Measurements from ENCODE around the gene ZNF335.

The ZNF335 gene

DNA sequence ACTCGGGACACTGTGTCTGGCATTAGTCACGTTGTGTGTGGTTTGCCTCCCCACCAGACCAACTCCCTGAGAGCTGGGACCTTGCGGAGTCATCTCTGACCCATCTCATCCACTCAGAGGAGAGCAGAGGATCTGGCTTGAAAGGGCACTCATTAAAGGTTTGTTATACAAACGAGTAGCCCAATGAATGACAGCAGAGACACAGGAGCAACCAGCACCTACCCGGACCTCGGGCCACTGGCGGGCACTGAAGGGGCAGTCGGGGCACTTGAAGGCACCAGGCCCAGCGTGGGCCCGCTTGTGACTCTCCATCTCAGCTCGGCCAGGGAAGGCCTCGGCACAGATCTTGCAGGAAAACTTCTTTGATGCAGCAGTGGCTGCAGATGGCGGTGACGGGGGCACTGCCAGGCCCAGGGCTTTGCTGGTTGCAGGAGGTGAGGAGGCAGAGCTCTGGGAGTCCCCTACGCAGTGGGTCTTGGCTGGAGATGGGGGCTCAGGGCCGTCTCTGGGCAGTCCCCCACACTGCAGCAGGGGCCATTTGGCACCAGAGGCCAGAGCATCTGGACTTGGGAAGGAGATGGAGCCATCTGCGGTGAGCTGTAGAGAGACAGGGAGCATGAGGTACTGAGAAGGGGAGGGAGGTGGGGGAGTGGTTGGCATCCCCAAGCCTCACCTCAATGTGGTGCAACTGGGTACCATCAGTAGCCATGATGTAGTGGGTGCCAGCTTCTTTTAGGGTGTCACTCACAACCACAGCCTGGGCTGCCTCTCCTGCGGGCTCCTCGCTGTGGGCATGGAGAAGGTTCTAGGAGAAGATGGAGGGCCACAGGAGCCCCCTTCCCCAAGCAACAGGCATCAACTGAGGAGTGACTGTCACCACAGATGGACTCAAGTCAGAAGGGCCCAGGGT, 19.8 kb downstream of the ZNF335 start:
- no peak for DNase-seq (ENCODE audit: low read depth in 2 of 2)

GRCh38 chr20:45950330-45950646, 21.7 kb downstream of the ZNF335 start:
- no peak for DNase-seq (ENCODE audit: low read depth in 2 of 2)

DNA sequence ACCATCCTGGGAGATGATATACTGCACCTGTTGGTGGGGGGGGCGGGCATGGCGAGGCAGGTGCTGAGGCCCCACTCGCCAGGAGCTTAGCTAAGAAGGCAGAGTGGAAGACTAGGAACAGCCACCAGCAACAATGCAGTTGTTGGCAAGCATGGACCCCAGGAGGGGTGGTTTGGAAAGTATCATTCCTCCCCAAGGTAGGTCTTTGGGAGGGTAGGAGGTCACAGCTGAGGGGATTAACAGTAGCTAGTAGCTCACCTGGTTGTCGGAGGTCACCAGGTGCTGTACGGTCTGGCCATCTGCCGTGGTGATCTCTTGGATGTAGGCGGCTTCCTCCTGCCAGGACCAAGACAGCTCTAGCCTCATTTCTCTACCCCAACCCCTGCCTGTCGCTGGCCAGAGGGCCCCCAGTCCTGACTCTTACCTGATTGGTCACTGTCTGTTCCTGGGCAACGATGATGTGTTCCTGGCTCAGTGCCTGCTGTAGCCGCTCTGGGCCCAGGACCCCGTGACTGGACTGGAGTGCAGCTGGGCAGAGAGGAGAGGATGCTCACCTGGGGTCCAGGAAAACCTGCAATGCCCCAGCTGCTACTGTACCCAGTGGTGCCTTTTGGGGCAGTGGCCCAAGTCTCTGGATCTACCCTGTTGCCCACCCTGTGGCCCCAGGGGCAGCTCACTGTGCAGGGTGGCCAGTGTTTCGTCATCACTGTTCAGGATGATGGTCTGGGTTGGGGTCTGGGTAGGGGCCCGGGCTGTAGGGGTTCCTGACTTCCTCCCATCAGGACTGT, 22.3 kb downstream of the ZNF335 start:
- DNase-seq (ENCODE audit: low read depth in 2 of 2), result no peak

DNA sequence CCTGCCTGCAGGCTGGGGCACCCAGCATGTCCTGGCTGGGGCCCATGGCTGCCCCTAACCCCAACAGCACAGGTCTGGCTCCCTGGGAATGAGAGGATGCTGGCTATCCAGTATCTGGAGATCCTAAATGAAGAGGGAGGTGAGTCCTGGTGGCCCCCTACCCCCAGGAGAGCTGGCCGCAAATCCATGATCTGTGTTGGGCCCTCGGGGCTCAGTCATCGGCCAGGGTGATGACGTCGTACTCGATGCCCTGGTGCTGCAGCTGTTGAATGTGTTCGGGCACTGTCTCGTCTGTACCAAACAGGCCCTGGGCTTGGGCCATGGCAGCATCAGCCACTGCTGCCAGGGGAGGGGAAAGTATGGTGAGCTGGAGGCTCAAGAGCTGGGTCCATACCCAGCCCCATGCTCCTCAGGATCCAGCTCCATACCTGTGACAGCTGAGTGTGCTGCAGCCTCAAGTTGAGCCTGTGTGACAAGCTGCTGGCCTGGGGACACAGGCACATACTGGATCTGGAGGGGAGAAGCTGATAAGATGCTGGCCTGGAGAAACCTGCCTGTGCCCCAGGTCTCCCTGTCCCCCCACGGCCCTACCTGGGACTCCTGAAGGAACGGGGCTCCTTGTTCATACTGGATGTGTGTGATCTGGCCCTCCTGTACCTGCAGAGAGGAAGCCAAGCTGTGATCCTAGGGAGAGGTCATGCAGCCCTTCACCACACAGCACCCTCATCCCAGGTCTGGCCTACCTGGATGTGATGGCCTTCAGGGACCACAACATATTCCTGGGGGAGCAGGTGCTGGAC, 23.1 kb downstream of the ZNF335 start:
- no peak for DNase-seq (ENCODE audit: low read depth in 2 of 2)

GRCh38 chr20:45948261-45948733, 23.7 kb downstream of the ZNF335 start:
- DNase-seq (ENCODE audit: low read depth in 2 of 2), result no peak

DNA sequence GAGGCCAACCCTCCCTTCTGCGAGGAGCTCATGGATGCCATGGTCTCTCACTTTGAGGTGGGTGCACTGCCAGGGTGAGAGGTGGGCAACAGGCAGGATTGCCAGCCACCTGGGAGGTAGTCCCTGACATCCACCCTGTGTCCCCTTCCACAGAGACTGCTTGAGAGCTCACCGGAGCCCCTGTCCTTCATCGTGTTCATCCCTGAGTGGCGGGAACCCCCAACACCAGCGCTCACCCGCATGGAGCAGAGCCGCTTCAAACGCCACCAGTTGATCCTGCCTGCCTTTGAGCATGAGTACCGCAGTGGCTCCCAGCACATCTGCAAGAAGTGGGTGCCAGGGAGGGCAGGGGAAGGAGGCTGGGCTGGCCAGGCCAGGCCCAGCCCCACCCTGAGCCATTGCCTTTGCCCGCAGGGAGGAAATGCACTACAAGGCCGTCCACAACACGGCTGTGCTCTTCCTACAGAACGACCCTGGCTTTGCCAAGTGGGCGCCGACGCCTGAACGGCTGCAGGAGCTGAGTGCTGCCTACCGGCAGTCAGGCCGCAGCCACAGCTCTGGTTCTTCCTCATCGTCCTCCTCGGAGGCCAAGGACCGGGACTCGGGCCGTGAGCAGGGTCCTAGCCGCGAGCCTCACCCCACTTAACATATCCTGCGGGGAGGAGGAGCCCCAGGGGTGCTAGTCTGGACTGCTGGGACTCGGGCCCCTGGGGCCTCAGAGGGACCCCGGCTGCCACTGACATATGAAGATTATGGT, 24.7 kb downstream of the ZNF335 start:
- no peak for DNase-seq (ENCODE audit: low read depth in 2 of 2)

DNA sequence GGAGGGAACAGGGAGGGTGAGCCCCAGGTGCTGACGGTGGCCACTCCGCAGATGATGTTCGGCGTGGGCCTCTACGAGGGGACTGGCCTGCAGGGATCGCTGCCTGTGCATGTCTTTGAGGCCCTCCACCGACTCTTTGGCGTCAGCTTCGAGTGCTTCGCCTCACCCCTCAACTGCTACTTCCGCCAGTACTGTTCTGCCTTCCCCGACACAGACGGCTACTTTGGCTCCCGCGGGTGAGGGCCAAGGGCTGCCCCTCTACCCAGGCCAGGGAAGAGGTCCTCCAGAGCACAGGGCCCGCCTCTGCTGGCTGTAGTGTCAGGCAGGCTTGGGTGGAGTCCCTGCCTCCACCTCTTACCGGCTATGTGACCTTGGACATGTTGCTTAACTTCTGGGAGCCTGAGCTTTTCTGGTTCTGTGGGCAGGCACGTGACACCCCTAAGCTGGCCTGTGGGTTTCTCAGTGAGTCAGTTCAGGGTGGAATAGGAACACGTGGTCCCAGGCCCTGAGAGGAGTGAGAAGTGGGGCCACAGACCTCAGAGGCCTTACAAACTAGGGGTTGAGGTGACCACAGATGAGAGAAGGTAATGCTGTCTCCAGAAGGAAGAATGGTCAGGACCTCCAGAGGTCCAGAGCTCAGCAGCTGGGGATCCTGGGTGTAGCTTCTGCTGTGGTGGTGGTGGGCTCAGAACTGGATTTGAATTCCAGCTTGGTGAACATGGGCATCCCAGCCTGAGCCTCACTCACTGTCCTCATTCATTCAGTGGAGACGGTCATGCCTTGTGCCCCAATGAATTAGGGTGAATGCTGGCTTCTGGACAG, 25.6 kb downstream of the ZNF335 start:
- DNase-seq (ENCODE audit: low read depth in 2 of 2), result no peak

- no peak for DNase-seq (ENCODE audit: low read depth in 2 of 2)
Measured at GRCh38 chr20:45945678-45946148, 26.3 kb downstream of the ZNF335 start.

DNA sequence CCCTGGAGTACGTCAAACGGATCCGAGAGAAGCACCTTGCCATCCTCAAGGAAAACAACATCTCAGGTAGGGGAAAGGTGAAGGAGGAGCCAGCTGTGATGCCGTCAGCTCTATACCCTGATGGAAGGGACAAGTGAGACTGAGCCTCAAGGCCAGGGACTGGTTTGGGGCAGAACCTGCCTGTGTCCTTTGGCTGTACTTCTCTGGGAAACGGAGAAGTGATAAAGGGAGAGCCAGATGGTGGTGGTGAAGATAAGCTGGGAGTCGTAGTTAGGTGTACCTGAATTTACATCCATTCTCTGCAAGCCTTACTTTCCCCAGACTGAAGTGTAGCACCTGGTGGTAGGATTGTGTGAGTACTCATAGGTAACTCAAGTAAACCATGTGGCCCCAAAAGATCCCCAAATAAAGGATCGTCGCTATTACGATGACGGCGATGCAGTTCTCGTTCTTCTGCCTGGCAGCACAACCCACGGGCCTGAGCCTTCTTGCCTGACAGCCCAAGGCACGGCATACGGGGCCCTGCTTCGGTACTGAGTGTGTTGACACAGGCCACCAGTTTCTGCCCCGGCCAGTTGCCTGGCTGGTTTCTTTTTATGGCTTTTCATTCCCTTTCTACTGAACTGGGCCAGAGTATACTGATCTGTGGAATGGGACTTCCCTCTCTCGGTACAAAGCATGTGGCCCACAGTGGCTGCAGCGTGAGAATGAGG, 26.9 kb downstream of the ZNF335 start:
- no peak for DNase-seq (ENCODE audit: low read depth in 2 of 2)

DNA sequence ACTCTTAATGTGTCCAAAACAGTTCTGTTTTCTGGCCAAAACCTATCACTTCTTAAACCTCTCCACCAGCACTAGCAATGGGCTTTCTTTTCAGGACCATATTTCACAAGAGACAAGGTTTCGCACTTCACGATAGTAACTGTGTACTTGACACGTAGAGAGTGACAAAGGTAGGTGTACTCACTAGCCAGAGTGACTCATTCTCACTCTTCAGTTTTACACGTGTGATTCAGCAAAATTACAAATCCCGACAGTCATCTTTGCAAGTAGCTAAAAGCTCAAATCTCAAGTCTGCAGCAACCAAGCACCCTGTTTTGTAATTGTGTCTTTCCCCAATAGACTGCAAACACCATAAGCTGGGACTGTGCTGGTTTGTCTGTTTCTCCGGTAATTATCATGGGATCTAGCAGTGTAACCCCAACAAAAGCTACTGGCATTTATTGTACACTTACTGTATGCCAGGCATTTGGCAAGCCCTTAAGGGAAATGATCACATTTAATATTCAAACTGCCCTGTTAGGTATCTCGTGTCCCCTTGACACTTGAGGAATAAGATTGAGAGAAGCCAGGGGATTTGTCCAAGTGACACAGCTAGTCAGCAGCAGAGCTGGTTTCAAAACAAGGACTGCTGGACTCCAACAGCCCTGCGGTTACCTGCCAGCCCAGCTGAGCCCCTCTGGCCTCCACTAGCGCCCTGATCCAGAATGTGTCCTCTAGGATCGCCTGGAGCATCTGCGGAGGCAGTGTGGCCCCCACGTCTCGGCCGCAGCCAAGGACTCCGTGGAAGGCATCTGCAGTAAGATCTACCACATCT, 27.6 kb downstream of the ZNF335 start:
- DNase-seq (ENCODE audit: low read depth in 2 of 2), result no peak

DNA sequence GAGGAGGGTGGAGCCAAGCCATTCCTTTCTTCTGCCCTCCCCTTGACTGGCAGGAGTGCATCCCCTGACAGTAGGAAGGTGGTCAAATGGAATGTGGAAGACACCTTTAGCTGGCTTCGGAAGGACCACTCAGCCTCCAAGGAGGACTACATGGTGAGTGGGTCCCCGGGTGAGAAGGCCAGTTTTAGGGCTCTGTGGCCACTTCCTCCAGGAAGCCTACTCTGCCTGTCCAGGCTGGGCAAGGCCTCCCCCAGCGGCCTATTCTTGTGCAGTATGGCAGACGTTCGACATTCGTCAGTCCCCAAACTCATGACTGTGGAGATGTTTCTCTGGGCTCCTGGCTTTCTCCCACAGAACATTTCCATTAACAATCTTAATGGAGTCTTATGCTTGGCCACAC, 28.4 kb downstream of the ZNF335 start:
- no peak for DNase-seq (ENCODE audit: low read depth in 2 of 2)

- no peak for DNase-seq (ENCODE audit: low read depth in 2 of 2)
Measured at GRCh38 chr20:45940469-45940868, 31.5 kb downstream of the ZNF335 start.

DNA sequence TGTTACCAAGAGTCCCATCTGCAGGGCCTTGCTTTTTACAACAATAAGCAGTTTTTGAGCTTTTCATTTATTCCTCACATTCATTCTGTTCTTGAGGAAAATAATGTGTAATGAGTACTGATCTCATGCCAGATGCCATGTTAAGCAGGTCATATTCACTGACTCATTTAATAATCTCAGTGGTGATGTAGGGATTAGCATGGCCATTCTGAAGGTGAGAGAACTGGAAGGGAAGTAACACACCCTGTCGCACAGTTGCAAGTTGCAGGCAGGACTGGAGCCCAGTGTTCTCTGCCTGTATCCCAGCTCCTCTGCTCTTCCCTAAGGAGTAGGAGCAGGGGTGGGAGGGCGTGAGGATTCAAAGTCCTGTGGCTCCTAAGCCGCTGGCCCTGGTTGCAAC, 31.9 kb downstream of the ZNF335 start:
- DNase-seq (ENCODE audit: low read depth in 2 of 2), result no peak

DNA sequence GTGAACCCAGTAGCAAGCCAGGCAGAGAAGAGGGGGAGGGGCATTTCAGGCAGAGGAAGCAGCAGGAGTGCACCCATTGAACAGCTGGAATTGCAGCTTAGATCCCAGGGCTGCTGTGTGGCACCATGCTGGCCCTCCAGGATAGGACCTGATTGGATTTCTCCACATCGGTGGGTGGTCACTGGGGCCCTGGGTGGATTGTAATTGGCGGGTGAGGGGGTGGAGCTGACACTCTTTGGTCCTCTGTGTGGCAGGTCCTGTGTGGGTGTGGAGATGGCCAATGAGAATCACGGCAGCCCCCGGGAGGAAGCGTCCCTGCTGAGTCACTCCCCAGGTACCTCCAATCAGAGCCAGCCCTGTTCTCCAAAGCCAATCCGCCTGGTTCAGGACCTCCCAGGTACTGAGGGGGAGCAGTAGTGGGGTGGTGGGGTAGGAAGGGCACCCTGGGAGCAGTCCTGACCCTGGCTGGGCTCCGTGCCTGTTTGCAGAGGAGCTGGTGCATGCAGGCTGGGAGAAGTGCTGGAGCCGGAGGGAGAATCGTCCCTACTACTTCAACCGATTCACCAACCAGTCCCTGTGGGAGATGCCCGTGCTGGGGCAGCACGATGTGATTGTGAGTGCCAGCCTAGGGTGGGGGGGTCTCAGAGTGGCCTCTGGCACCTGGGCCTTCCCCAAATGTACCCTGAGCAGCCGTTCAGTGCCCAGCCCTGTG, 33.1 kb downstream of the ZNF335 start:
- no peak for DNase-seq (ENCODE audit: low read depth in 2 of 2)

- no peak for DNase-seq (ENCODE audit: low read depth in 2 of 2)
Measured at GRCh38 chr20:45937765-45938164, 34.2 kb downstream of the ZNF335 start.

DNA sequence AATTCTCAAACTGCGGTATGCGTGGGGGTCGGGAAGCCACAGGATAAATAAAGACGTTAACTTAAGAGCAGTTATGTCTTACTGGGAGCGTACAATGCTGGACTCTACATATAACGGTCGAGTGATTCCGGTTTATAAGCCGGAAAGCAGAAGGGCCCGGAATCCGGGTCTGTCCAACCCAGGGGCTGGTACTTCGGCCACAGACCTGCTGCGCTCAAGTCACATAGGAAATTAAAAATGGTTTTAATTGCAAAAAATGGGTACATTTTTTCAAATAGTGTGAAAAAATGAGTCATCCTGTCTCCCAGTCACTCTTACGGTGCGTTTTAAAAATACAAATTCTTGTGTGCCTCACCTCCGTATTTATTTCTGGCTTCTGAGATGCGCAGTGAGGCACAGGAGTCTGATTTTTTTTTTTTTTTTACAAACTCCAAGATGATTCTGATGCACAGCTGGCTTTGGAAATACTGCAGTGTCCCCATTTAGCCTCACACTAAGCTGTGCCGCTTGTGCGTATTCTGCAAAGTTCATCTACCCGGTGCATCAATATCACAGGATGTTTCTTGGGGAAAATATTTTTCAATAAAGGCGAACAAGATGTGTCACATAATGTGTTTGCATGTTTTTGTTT, 36.5 kb downstream of the ZNF335 start:
- DNase-seq (ENCODE audit: low read depth in 2 of 2), result no peak

DNA sequence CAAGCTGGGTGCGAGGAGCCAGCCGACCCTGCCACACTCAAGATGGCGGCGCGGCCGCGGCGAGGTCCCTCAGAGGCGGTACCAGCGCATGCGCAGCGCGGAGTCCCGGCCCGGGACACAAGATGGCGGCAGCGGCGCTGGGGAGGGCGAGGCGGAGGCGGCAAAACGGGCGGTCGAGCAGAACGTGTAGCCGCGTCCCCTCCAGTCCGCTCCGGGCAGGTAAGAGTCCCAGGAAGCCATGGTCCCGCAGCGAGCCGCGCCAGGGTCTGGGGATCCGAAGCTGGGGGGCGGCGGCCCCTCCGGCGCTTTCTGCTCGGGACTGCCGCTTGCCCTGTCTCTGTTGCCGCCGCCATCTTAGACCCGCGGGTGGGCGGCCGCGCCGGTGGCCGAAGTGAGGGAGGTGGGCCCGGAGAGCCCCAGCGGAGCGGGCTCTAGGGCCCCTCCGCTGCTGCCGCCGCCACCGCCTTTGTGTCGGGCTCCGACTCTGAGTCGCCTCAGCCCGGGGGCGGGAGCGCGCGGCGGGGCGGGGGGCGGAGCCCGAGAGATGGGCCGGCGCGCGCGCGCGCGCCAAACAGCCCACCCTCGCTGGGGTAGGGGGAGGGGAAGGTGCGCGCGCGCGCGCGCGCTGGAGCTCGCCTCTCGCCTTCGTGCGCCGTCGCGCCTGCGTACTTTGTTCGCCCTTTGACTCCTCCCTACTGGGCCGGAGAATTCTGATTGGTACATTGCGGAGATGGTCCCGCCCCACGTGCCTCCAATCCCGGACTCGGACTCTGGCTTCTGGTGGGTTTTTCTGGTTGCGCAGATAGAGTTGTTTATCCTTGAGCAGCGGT, 37.2 kb downstream of the ZNF335 start, which contains the start of gene PCIF1:
PCIF1 (plus strand) TSS at position 98 of the 830 bp plus-strand sequence. CDS start 4,317 bp downstream, outside the sequence.
- DNase-seq (ENCODE audit: low read depth in 2 of 2), result peak; percentile 96
